CD1c-positive myeloid dendritic cell (primary cell): Measurements from ENCODE around the gene ADCY2.

Experiments
- DNase-seq: peaks from one replicate; pipeline ENCODE4 v3.0.0-alpha.2; 2016; ENCODE audit errors: extremely low spot score

ADCY2 gene

DNA sequence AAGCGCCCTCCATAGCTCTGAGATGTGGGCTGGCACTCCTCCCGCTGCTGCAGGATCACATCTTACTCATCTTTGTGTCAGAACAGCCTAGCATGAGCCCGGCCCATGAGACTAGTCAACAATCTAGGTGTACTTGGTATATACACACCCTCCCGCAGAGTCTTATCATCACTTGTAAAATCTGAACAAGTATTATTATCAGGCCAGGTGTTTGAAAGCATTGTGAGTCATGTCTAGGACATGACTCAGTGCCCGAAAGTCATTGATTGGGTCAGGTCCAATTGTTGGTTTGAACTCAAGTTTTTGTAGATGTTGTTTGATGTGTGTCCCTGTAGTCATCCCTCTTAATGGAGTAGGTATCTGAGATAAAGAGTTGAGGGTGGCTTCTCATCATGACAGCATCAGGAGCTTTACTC, 346.3 kb downstream of the ADCY2 start:
- DNase-seq = no peak

- peak; percentile 70 for DNase-seq
These were observed 350.1 kb downstream of the ADCY2 start for GRCh38 chr5:7745882-7746610.

DNA sequence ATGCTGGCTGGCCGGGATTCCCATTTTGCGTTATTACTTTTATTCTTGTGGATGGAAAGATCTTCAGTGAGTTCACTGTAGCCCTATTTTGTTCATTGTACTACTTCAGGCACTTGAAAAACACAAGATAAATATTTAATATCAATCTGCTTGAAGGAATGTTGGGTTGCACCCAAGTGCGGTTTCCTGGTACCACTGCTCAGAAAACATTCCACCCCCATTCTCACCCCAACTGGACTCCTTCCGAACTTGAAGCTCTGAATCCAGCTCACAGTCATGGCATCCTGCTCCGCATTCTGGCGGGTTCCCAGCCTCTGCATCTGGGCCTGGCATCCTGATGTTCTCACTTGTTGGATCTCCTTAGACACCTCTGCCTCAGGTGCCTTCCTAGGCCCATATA, 351.8 kb downstream of the ADCY2 start:
- no peak for DNase-seq

DNA sequence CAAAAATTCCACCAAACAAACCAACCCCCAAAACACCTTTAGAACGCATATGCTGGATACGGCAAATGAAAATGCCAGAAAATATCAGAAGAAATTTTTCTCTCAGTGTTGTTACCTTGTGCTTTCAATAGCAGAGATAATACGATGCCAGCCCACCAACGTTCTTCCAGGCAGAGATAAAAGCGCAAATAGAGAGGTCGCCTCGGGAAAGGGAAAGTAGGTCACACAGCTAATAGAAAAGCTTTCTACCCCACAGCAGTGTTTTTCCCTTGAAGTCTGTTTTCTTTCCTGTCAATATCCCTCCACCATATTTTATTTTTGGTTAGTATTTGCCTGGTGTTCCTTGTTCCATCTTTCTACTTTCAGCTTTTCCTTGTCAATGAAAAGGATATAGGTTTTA, 353.7 kb downstream of the ADCY2 start:
- no peak for DNase-seq

DNA sequence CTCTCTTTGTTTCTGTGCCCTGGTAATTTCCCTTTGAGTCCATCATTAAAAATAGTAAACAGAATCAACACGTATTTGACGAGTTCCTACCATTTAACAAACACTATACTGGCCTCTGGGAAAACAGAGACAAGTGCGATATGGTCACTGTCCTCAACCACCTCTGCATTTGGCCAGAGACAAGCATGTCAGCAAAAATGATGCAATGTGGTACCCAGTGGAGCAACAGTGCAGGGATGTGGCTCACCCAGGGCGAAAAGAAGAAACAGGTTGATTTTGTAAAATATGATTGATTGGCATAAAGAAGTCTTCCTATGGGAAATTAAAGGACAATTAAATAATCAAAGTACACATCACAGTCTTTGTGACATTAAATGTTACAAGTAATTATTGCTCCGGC, 355.9 kb downstream of the ADCY2 start:
- DNase-seq = no peak

- no peak for DNase-seq
These were observed 357.2 kb downstream of the ADCY2 start for GRCh38 chr5:7753181-7753580.

GRCh38 chr5:7753596-7753995, 357.7 kb downstream of the ADCY2 start:
- no peak for DNase-seq

- no peak for DNase-seq
These were observed 358.6 kb downstream of the ADCY2 start for GRCh38 chr5:7754490-7754889.

- DNase-seq = peak; percentile 47
These were observed 359.2 kb downstream of the ADCY2 start for GRCh38 chr5:7754997-7755596.

- peak; percentile 9 for DNase-seq
These were observed 360.0 kb downstream of the ADCY2 start for GRCh38 chr5:7755958-7756357.

GRCh38 chr5:7756453-7756852, 360.5 kb downstream of the ADCY2 start:
- peak; percentile 68 for DNase-seq

- DNase-seq = no peak
These were observed 363.4 kb downstream of the ADCY2 start for GRCh38 chr5:7759257-7759871.

GRCh38 chr5:7759951-7760580, 364.1 kb downstream of the ADCY2 start:
- no peak for DNase-seq

DNA sequence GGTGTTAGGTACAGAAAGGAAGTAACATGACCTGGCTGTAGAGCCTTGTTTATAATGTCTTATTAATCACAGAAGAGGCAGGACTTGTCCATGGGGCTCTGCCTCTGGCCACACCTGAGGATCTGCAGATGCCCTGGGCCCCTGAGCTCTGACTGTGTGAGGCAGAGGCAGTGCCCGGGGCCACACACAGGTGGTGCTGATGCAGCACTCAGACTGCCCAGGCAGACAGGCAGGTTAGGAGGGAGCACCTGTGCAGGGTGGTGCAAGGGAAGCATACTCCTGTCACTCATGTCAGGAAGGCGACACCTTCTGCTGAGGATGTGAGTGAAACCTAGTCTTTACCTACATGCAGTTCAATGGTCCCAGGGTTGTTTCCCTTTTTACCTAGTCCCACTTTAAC, 366.3 kb downstream of the ADCY2 start:
- DNase-seq = no peak

DNA sequence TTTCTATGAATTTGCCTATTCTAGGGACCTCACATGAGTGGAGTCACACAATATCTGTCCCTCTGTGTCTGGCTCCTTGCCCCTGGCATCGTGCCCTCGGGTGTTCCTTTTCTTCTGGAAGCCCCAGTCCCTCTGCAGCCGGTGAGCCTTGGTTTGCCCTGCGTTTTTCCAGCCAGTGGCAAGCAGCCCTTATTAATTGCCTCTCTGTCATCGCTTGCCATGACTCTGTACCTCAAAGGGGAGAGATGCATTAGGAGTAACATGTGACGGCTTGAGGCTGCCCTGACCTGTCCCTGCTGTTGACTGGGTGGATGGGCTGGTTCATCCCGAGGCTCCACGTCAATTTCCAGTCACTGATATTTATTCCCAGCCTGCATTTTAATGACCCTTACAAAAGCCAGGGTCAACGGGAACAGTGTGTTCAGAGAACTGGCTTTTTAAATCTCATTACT, 367.7 kb downstream of the ADCY2 start:
- no peak for DNase-seq

DNA sequence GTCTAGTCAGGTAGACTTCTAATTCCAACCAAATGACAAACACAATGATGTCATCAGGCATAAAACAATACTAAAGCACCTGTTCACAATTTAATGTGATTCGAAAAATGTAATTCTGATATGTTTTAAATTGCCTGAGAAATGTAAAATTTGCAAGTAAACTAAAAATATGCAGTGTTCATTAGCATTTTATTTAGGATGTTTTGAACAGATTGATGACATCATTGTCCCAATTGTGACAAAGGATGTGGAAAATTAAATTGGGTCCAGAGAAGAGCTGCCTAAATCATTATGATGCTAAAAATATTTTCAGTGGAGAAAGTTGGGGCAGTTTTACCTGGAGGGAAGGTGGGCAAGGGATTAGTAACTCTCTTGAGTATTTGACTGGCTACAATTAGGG, 368.5 kb downstream of the ADCY2 start:
- DNase-seq = no peak

DNA sequence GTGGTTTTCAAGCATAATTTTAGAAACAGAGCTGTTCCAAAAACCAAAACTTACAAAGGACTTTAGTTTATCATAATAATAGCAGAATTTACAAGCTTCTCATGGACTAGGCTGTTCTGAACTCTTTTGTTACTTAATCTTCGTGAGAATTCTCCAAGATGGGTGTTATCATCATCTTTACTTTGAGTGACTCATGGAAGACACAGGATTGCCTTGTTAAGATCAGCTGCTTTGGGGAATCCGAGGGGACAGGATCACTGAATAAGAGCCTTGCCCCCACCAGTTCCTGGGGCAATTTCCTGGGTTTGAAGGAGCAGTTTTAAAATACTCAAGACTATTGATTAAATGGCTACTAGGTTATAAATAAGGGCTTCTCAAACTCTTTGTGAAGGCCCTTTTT, 374.5 kb downstream of the ADCY2 start:
- no peak for DNase-seq

- DNase-seq = no peak
These were observed 376.2 kb downstream of the ADCY2 start for GRCh38 chr5:7772141-7772540.

GRCh38 chr5:7773178-7773577, 377.2 kb downstream of the ADCY2 start:
- DNase-seq = no peak

- no peak for DNase-seq
These were observed 380.5 kb downstream of the ADCY2 start for GRCh38 chr5:7776442-7776841.

- no peak for DNase-seq
These were observed 383.4 kb downstream of the ADCY2 start for GRCh38 chr5:7779019-7780005.
